Measurements from ENCODE around the gene PXMP4. TPM values are rescaled to one million over a fixed set of nuclear protein-coding genes. Genes with fewer than 3 reads are reported as not detected.

The PXMP4 gene
- polyA plus RNA-seq, 1 donor (not counting 4 experiments of a cell fraction or from before 2014, with no cell fraction given): 3.2 TPM

GRCh38 chr20:33725607-33726264 lies 5.6 kb upstream of the PXMP4 start:
- DNase-seq (ENCODE audit: low read depth, low spot score) (no peak), FAIRE-seq (no peak)
- no peak overlapping the region for H3K4me3 ChIP-seq (ENCODE audit: control insufficient read depth in 2 of 3, extremely low read depth in 1 of 3, insufficient read depth in 2 of 3, low read depth in 1 of 3, low read length in 3 of 3)
- H3K9me1 ChIP-seq (ENCODE audit: control insufficient read depth, extremely low read depth, insufficient read depth, low read length): no peaks in the 10 kb centered on the region
- H3K27me3 ChIP-seq (ENCODE audit: control insufficient read depth, extremely low read depth, insufficient read depth, low read length): no peaks in the 10 kb centered on the region
- TF ChIP-seq EZH2 (IDR thresholded peaks at IDR 0.05; ENCODE audit: low read length) (no peak), CTCF (optimal IDR thresholded peaks at IDR 0.05 in 1 of 3, IDR thresholded peaks at IDR 0.05 in 1 of 3, conservative IDR thresholded peaks at IDR 0.05 in 1 of 3; ENCODE audit: extremely low read depth in 1 of 3, insufficient read depth in 2 of 3, low read length in 3 of 3) (no peak)
- H3K9me3 ChIP-seq (ENCODE audit: control insufficient read depth, low read depth, low read length): no peaks in the 10 kb centered on the region
- dilution Hi-C loops (cut with MboI; ENCODE audit: extremely low pct_ligation_motif_present, low sequenced_read_pairs): no loop called here
- no peak overlapping the region for H3K27ac ChIP-seq (ENCODE audit: control insufficient read depth, insufficient read depth, low read length)
- no peak overlapping the region for H2AFZ ChIP-seq (ENCODE audit: control insufficient read depth, low read length)
- no peaks in the 10 kb centered on the region for H3K36me3 ChIP-seq (ENCODE audit: control insufficient read depth in 2 of 2, extremely low read depth in 1 of 2, insufficient read depth in 2 of 2, low read length in 2 of 2)
- no peak overlapping the region for H3K4me2 ChIP-seq (ENCODE audit: control insufficient read depth, extremely low read depth, insufficient read depth, low read depth, low read length)
- H4K20me1 ChIP-seq (ENCODE audit: control insufficient read depth, extremely low read depth, insufficient read depth, low read length): no peaks in the 10 kb centered on the region
- H3K79me2 ChIP-seq (ENCODE audit: control insufficient read depth, insufficient read depth, low read length): no peaks in the 10 kb centered on the region
- H3K9ac ChIP-seq (ENCODE audit: control insufficient read depth, extremely low read depth, insufficient read depth, low read length): no peak overlapping the region
- H3K4me1 ChIP-seq (ENCODE audit: control insufficient read depth, extremely low read depth, insufficient read depth, low read length): no peaks in the 10 kb centered on the region

DNA sequence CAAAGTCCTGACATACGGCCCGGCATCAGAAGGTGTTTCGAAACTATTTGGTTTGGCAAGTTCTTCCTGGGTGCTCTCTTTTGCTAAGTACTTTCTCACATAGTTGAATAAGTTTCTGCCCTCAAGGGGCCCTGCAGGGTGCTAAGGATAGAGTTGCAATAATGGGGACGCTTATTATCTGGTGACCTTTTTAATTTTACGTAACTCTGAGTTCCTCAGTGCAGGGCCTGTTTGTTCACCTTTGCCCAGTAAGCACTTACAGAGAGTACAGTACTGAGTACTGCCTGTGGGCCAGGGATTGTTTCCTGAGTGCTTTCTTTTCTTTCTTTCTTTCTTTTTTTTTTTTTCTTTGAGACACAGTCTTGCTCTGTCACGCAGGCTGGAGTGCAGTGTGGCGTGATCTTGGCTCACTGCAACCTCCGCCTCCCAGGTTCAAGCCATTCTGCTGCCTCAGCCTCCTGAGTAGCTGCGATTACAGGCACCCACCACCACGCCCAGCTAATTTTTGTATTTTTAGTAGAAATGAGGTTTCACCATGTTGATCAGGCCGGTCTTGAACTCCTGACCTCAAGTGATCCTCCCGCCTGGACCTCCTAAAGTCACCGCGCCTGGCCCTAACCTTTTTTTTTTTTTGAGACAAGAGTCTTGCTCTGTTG lies 4.5 kb upstream of the PXMP4 start:
- Histone ChIP-seq H3K36me3 (ENCODE audit: control insufficient read depth in 2 of 2, extremely low read depth in 1 of 2, insufficient read depth in 2 of 2, low read length in 2 of 2) (no peaks in the 10 kb centered on the region), H3K4me2 (ENCODE audit: control insufficient read depth, extremely low read depth, insufficient read depth, low read depth, low read length) (no peak overlapping the region), H3K4me3 (ENCODE audit: control insufficient read depth in 2 of 3, extremely low read depth in 1 of 3, insufficient read depth in 2 of 3, low read depth in 1 of 3, low read length in 3 of 3) (no peak overlapping the region), H3K9me1 (ENCODE audit: control insufficient read depth, extremely low read depth, insufficient read depth, low read length) (no peaks in the 10 kb centered on the region), H3K9ac (ENCODE audit: control insufficient read depth, extremely low read depth, insufficient read depth, low read length) (no peak overlapping the region), H3K4me1 (ENCODE audit: control insufficient read depth, extremely low read depth, insufficient read depth, low read length) (peaks cover 2% of the 10 kb centered on the region), H2AFZ (ENCODE audit: control insufficient read depth, low read length) (no peak overlapping the region), H4K20me1 (ENCODE audit: control insufficient read depth, extremely low read depth, insufficient read depth, low read length) (no peaks in the 10 kb centered on the region), H3K9me3 (ENCODE audit: control insufficient read depth, low read depth, low read length) (no peaks in the 10 kb centered on the region), H3K79me2 (ENCODE audit: control insufficient read depth, insufficient read depth, low read length) (no peaks in the 10 kb centered on the region), H3K27me3 (ENCODE audit: control insufficient read depth, extremely low read depth, insufficient read depth, low read length) (no peaks in the 10 kb centered on the region), H3K27ac (ENCODE audit: control insufficient read depth, insufficient read depth, low read length) (no peak overlapping the region)
- dilution Hi-C loops (cut with MboI; ENCODE audit: extremely low pct_ligation_motif_present, low sequenced_read_pairs): no loop called here
- TF ChIP-seq CTCF (optimal IDR thresholded peaks at IDR 0.05 in 1 of 3, IDR thresholded peaks at IDR 0.05 in 1 of 3, conservative IDR thresholded peaks at IDR 0.05 in 1 of 3; ENCODE audit: extremely low read depth in 1 of 3, insufficient read depth in 2 of 3, low read length in 3 of 3) (no peak), EZH2 (IDR thresholded peaks at IDR 0.05; ENCODE audit: low read length) (no peak)
- FAIRE-seq: no peak
- DNase-seq (ENCODE audit: low read depth, low spot score): no peak
